Cerebellar nuclear complex (tissue), 1 donor: Measurements from ENCODE around the gene SCARF2.
"Not testable (repeated sequence)": the region's sequence is repeated elsewhere in the genome, so short reads cannot be mapped to it uniquely, and the experiment has no call there.

Source experiments
- DNase-seq, 2 experiments: peaks; one replicate each; lab custom pipeline; 2025; lab: John Stamatoyannopoulos, UW

The SCARF2 gene

GRCh38 chr22:20463324-20464095, 25.9 kb upstream of the SCARF2 start:
- DNase-seq, result no peak

- DNase-seq, result no peak
These were observed 22.2 kb upstream of the SCARF2 start for GRCh38 chr22:20459862-20460261.

- DNase-seq, result no peak
These were observed 21.5 kb upstream of the SCARF2 start for GRCh38 chr22:20459152-20459542.

GRCh38 chr22:20458530-20459151, 21.0 kb upstream of the SCARF2 start:
- no peak for DNase-seq

- no peak for DNase-seq
These were observed 20.0 kb upstream of the SCARF2 start for GRCh38 chr22:20457506-20458240.

GRCh38 chr22:20456722-20457076, 19.1 kb upstream of the SCARF2 start:
- DNase-seq, result no peak

GRCh38 chr22:20456064-20456721, 18.6 kb upstream of the SCARF2 start:
- no peak for DNase-seq

GRCh38 chr22:20455709-20456063, 18.1 kb upstream of the SCARF2 start:
- no peak for DNase-seq

GRCh38 chr22:20453222-20453621, 15.6 kb upstream of the SCARF2 start:
- no peak for DNase-seq

- no peak for DNase-seq
These were observed 14.3 kb upstream of the SCARF2 start for GRCh38 chr22:20451920-20452319.

- not testable (repeated sequence) for DNase-seq
These were observed 13.6 kb upstream of the SCARF2 start for GRCh38 chr22:20451129-20451778.

GRCh38 chr22:20450551-20450906, 12.9 kb upstream of the SCARF2 start:
- DNase-seq, result no peak

GRCh38 chr22:20449819-20450550, 12.4 kb upstream of the SCARF2 start:
- no peak for DNase-seq

- DNase-seq, result no peak
These were observed 11.0 kb upstream of the SCARF2 start for GRCh38 chr22:20448630-20449029.

GRCh38 chr22:20446383-20446970, 8.9 kb upstream of the SCARF2 start:
- no peak for DNase-seq

- DNase-seq, result no peak
These were observed 6.7 kb upstream of the SCARF2 start for GRCh38 chr22:20444325-20444724.

GRCh38 chr22:20442485-20443284, 5.1 kb upstream of the SCARF2 start:
- no peak for DNase-seq

- DNase-seq, result no peak
These were observed 4.2 kb upstream of the SCARF2 start for GRCh38 chr22:20441631-20442484.
